Suppressor macrophage (primary cell): ENCODE data around the gene TRPM3.

Experiments
- DNase-seq, 4 experiments: peaks; one replicate each; pipeline ENCODE4 v3.0.0-alpha.2; 2020 to 2022

The TRPM3 gene

DNA sequence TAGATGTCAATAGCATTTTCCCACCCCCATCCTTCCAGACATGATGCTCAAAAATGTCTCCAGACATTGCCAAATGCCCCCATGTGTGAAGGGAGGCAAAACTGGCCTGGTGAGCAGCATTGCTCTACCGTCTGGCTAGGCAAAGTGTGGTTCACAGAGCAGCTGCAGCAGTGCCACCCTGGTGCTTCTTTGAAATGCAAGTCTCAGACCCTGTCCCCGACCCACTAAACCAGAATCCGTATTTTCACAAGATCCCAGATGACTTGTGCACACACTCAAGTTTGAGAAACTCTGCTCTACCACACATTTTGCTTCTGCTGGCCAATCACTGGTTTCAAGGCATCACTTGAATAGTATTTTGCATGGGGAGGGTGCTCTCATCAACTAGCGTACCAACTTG lies 480.4 kb downstream of the TRPM3 start:
- no peak for DNase-seq

DNA sequence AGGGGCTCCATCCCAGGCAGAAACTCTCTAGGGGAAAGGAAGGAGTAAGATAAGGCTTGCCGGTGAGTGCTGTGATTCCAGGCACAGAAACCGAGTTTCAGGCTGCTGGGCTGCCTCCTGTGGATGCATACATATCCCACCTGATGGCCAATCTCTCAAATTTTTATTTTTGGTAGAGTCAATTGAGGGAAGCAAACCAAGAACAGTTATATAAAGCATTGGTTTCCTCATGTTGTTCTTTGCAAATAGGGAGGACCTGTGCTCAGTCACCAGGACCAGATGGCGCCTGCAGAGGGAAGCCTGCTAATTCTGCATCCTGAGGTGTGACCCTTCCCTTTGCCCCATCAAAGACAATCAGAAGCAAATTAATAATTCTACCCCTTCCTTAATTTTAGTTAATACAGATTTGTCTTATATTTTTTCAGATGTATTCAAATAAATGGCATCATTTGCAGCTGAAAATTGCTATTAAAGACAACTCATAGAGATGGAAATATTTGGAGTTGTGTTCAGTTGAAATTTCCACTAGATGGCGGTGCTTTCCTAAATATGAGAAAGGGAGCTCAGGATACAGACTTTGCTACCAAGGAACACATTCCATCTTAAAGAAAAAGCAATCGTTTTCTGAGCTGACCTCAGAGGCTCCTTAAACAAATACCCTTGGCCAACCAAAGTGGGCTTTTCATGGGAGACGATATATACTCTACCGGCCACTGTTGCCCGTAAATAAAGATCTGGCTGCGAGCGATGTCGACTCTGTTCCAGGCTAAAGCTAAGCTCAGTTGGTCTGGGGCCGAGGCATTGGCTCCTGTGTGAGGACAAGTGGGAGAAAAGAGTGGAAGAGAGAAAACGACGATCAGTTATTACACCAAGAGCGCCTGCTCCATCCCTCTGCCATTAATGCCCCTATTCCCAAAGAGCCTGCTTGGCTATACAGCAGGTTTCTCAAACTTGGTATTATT lies 481.3 kb downstream of the TRPM3 start:
- peak; percentile 36 to 68 (median 61) for DNase-seq

DNA sequence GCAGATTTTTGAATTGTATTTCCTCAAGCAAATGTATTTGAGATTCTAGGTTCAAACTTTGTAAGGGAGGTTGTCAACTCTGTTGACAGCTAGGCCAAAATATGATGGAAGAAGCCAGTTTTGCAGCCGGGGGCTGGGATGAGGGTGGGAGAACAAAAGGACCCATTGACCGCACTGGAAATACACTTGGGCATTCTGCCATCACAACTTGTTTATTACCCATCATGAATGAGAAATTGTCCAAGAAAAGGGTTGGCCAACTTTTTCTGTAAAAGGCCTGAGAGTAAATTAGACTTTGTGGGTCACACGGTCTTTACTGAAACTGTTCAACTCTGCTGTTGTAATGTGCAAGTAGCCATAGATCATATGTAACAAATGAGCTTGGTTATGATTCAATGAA lies 485.6 kb downstream of the TRPM3 start:
- DNase-seq = no peak

DNA sequence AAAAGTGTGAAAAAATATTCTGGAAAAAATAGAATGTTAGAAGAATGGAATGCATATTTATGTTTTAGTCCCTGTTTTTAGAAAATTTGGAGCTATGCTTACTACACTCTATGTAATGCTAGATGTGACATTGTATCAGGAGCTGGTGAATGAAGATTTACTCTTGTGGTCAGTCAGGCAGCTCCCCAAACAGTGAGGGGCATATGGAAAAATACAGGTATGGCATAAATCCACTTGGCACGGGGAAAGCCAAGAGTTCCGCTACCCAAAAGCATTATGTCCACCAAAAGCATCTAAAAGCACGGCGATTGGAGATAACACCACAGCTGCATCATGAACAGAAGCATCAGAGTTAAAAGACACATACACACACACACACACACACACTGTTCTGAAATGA lies 486.7 kb downstream of the TRPM3 start:
- no peak for DNase-seq

DNA sequence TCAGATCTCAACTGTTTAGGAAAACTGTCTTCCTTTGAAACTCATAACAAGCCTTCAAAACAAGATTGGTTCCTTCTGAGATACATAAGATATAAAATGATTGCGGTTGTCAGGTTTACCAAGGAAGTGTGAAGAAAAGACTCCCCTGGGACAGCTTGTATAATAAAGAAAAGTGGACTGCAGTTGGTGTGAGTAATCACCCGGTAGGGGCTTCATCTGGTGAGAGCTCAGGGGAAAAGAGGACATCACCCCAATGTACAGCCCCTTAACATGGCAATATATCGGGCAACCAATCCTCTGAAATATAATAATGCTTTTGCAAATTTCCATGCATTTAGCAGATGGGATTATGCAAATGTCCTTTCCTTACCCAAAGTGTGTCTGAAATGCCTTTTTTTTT lies 490.4 kb downstream of the TRPM3 start:
- no peak for DNase-seq

DNA sequence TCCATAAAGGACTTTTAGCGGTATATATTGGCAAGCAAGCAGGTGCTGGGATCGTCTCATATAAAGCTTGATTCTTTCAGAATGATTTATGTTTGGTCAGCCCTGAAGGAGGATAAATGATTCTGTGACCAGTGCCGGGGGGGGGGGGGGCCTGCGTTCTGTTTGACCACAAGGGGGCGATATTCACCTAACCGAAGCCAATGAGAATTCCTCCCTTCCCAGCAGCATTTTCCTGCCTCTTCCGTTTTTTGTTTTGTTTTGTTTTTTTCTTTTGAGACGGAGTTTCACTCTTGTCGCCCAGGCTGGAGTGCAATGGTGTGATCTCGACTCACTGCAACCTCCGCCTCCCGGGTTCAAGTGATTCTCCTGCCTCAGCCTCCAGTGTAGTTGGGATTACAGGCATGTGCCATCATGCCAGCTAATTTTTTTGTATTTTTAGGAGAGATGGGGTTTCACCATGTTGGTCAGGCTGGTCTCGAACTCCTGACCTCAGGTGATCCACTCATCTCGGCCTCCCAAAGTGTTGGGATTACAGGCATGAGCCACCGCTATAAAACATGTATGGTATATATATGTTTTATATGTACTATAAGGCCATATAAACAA lies 492.2 kb downstream of the TRPM3 start:
- peak in 1 of 4 experiments; percentile 29 for DNase-seq

DNA sequence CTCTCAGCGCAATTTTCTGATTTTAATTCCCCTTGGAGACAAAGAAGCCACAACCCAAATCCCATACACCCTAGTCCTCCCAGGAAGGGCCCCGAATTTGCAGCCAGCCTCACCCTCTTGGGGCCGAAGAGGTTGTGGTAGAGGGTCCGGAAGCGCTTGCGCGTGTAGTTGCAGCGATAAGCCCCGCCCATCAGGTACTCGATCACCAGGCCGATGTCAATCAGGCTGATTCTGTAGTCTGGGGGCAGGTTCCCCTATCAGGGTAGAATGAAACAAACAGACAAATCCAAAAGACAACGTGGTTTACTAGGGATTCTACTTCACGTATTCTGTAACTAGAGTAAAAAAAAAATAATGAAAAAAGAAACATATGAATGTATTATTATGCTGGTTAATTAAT lies 496.3 kb downstream of the TRPM3 start:
- DNase-seq = no peak

DNA sequence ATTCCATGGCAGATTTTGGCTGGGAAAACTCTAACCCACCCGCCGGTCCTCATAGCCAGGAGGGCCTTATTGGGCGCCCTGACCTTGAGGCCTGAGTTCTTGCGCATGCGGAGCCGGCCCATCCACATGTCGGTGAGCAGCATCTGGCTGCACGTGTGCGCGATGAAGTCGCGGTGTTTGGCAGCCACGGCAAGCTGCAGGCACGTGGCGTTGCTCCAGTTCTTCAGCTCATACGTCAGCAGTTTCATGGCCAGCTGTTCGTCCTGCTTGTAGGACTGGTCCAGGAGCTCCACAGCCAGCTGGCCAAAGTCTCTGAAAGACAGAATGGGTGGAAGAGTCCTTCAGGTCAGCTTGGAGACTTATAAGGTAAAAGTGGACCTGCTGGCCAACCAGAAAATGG lies 502.6 kb downstream of the TRPM3 start:
- no peak for DNase-seq

DNA sequence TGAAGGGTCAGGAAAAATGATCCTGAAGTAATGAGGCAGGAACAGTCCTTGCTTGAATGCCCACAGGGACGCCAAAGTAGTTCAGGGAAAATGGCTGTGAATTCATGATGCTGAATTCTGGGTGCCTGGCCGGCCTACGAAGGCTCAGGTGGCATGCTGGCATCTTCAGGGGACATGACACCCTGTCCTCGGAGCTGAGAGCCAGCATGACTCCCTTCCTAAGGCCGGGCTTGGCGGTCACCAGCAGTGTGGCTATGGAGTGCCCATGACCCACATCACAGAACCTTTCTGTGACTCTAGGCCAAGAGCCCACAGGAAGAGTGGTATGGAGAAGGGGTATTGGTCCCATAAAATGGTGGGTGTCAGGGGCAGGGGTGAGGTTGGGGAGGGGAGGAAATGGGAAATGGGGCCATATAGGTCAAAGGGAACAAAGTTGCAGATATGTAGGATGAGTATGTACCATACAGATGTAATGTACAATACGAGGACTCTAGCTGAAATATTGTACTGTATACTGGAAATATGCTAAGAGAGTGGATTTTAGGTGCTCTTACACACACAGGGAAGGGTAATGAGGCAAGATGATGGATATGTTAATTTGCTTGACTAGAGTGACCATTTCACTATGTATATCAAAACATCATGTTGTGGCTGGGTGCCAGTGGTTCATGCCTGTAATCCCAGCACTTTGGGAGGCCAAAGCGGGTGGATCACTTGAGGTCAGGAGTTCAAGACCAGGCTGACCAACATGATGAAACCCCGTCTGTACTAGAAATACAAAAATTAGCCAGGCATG lies 504.2 kb downstream of the TRPM3 start:
- DNase-seq = no peak

DNA sequence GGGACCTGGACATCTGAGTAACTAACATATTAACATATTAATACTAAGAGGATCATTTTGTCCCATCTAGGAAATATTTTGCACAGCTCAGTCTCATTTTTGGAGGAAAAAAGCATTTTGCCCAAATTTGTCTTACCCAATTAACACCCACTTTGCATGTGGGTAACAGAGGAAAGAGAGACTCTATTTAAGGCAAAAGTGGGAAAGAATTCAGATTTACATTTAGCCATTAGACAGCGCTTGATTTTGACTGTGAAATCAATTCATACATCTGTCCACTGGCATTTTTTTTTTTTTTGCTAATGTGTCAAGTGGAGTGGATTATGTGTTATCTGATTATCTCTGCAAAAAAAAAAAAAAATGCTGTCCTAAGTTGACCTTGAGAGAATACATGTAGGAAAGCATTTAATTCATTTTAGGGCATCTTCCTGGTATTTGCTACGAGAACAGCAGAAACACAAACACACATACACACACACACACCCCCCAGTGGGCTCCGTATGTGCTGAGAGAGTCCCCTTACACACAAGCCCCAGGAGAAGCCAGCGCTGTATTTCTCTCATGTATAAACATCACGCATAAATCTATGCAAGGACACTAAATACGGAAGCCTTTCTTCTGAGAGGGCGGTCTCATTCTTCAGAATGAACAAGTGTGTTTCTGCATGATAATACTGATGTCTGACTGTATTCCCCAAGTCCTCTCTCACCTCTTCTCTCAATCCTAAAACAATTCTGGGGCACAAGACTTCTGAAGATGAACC lies 505.0 kb downstream of the TRPM3 start:
- no peak for DNase-seq

DNA sequence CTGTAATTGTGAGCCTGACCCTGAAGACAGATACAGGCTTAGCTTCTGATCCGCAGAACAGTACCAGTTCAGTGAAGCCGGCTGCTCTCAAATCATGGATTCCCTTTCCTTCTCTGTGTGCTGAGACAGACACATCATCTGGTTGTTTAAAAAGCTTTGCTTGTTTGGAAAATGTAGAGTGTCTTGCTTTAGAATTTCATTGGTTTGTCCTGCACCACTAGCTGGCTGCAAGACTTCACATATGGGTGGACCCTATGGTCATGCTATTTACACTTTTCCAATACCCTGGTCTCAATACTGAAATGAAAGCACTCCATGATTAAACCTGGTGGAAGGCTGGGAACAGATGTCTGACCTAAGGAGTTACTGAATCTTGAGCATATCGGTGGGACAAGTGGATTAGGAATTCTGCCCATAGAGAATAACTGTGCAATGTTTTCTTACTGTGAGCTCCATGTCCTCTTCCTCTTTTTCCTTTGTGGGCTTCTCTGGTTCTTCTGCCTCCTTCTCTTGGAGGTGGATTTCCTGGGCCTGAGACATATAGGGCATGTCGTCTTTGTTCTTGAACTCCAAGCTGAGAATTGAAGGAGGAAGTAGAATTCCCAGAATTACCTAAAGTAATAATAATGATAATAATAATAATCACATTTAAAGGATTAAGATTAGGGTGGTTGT lies 505.8 kb downstream of the TRPM3 start:
- peak in 3 of 4 experiments; percentile 20 to 30 (median 30) for DNase-seq

DNA sequence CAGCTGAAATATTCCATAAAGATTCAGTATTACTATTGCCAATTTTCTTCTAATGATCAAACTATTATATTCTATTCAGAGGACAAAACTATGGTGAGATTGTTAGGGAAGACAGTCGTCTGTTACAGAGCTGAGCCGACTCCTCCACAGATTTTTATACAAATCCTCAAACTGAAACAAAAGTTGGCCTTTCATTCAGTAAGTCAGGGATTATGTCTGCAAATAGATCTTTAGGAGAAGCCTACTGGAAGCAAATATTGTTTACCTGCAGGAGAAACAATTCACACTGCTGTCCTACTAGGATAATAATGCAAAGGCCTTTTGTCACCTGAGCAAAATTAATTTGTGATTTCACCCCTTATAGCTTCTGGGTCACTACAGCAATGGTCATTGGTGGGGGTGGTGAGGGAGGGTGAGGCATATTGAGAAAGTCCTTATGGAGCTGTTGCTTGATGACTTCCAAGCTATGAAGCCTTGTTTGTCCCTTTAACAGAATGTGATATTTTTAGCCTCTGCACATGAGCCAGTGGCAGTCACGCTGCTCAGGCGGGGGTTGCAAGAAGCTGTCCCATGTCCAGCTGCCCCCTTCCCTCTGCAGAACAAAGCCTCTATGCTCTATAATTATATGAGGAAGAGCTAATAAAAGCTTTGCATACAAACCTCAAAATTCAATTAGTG lies 506.5 kb downstream of the TRPM3 start:
- DNase-seq = peak in 3 of 4 experiments; percentile 59 to 67 (median 59)

DNA sequence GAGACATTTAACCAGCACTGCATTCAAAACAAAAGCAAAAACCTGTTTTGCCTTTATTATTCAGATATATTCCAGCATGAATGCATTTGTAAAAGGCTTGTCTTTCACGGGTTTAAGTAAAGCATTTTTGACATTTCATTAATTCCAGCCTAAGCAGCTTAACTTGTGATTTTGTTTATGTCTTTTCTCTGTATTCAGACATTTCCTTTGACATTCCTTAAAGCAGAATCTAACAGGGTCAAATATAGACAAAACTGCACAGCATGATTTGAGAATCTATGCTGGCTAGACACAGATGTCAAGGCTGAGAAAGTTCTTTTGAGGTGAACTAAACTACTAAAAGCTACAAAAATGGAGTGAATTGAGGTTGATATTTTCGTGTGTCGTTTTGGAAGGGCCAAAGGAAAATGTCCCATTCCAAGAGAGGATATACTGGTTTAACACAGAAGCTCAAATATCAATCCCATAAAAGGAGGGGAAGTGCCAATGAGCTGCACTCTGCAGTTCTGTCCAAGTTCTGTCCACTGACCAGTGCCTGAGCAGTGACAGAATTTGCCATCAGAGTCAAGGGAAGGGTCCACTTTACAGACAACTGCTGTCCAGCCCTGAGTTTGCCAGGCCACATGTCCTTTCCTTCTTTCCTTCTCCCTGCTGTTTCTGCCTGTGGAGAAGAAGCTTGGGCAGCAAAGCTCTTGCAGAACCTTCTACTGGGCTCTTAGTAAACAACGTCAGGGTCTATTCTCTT lies 508.2 kb downstream of the TRPM3 start:
- DNase-seq = no peak

DNA sequence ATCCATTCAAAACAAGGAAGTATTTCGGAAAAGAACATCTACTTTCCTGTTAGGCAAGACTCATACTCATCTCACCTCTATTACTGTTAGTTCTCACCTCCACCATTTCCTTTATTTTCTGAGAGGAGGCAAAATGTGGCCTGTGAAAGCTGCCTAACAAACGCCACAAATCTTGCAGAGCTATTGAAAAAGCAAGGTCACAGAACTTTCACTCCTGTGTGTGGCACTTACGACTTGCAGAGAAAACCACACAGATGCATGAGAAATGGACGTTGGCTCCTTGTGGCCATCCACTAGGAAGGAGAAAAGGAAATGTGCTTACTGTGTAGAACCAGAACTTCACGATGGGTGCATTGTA lies 511.2 kb downstream of the TRPM3 start:
- DNase-seq = no peak

DNA sequence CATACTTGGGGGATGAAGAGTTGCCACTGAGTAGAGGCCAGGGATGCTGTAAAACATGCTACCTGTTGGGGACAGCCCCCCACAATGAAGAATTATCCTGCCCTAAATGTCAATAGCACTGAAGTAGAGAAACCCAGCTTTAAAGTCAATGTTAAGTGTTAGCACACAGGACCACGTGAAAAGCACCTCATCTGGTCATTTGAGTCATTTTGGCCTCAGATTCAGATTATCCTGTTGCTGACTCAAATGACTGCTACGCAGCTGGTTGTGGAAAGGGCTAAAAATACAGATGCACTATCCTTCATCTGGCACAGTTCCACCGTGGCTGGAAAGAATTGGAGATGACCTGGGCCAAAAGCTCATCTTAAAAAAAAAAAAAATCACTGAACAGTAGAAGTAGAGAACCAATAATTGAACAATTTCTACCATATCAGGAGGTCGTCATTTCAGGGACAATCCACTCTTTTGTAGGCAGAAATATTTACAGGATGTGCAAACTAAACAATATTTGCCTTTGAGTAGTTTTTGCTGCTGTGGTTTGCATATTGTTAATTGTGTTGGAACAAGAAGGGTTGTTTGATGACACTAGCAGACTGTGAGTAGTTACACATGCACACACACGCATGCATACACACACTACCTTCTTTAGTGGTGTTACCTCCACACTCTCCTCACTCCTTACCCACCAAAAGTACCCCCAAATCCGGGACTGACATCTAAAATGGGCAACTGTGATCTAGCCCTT lies 511.7 kb downstream of the TRPM3 start:
- peak in 1 of 4 experiments; percentile 35 for DNase-seq

DNA sequence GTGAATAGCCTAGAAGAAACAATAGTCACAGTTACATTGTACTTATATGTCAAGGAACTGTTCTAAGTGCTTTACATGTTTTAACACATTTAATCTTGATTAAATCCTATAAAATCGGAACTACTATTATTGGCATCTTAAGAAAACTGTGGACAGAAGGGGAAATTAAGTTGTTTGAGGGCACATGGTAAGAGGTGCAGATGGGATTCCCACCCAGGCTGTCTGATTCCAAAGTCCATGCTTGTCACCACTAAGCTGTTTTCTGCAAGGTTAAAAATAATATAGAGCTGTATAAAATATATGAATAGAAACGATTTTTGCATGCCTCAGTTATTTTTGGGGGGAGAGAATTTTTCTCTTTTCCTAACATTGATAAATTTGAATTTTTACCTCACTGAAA lies 512.4 kb downstream of the TRPM3 start:
- no peak for DNase-seq

DNA sequence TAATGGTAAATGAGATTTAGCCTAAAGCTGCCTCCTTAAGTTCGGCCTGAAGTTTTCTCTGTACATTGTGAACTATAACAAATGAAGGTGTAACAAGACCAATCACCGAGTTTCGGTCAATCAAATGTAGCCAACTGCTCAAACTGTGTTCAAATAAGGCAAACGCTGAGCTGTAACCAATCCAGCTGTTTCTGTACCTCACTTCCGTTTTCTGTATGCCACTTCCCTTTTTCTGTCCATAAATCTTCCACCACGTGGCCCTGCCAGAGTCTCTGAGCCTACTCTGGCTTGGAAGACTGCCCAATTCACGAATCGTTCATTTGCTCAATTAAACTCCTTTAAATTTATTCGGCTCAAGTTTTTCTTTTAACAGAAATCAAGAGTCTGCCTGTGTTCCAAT lies 513.5 kb downstream of the TRPM3 start:
- peak; percentile 79 to 92 (median 86) for DNase-seq

DNA sequence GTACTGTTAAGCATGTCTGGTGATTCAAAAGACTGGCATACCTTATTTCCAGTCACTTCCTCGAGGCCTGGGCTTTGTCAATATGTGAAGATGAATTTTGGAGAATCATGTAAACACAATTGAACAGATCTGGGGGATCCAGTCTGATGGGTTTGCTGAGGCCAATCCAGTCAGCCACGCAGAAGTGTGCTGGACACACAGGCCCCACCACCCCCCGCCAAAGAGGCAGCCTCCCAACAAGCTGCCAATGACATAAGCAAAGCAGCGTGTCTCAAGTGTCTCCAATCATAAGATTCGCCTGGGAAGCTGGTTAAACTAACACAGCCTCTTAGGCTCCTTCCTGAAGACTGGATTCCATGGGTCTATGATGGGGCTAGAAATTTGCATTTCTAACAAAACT lies 514.1 kb downstream of the TRPM3 start:
- DNase-seq = no peak

DNA sequence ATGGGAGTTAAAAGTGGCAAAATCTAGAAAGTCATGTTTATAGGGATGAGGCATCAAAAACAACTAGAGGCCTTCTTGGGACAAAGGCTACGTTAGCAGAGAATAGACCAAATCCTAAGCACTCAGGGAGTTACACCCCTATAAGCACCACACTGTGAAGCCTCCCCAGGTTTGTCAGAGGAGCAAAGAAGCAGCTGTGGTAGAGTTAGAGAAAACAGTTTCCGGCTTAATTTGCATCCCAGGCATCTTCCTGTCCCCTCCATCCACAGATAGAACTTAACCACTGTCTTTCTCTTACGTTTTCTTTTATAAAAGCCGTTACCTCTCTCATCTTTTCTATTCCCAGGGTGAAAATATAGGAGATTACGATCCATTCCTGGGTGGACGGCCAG lies 518.4 kb downstream of the TRPM3 start:
- no peak for DNase-seq
